ENCODE data around the gene INTS12.

DNA sequence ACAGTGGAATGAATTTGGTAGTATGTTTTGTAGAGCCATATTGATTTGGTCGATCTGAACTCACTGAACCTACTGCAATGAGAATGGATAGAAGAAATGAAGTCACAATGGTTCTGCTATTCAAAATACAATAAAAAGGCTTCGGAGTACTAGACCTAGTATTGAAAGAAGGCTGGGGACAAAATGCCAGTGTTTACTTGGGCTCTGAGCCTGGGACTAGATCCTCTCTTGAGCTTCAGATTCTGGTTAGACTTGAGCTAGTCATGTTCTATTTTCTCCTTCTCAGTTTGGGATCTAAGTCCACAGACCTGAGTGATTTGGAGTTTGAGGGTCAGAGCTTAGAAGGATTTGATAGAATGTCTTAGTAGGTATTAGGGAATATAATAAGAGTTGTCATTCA, 9.9 kb downstream of the INTS12 start:
- TF ChIP-seq, protein P1, sequence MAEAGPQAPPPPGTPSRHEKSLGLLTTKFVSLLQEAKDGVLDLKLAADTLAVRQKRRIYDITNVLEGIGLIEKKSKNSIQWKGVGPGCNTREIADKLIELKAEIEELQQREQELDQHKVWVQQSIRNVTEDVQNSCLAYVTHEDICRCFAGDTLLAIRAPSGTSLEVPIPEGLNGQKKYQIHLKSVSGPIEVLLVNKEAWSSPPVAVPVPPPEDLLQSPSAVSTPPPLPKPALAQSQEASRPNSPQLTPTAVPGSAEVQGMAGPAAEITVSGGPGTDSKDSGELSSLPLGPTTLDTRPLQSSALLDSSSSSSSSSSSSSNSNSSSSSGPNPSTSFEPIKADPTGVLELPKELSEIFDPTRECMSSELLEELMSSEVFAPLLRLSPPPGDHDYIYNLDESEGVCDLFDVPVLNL (IDR thresholded peaks at IDR 0.05; ENCODE audit: low read depth, low read length) = no peak
- TF ChIP-seq RCOR1 (conservative IDR thresholded peaks at IDR 0.05; ENCODE audit: low read depth, low read length) (no peak), RAD21 (IDR thresholded peaks at IDR 0.05; ENCODE audit: insufficient read depth, low read depth, low read length) (no peak), EZH2 (IDR thresholded peaks at IDR 0.05; ENCODE audit: borderline replicate concordance, control insufficient read depth, low read depth, low read length) (no peak), SIN3A (IDR thresholded peaks at IDR 0.05; ENCODE audit: low read depth, low read length) (no peak), HDGF (IDR thresholded peaks at IDR 0.05) (no peak), POLR2A (IDR thresholded peaks at IDR 0.05; ENCODE audit: low read depth, low read length) (no peak)
- TF ChIP-seq, protein P2, sequence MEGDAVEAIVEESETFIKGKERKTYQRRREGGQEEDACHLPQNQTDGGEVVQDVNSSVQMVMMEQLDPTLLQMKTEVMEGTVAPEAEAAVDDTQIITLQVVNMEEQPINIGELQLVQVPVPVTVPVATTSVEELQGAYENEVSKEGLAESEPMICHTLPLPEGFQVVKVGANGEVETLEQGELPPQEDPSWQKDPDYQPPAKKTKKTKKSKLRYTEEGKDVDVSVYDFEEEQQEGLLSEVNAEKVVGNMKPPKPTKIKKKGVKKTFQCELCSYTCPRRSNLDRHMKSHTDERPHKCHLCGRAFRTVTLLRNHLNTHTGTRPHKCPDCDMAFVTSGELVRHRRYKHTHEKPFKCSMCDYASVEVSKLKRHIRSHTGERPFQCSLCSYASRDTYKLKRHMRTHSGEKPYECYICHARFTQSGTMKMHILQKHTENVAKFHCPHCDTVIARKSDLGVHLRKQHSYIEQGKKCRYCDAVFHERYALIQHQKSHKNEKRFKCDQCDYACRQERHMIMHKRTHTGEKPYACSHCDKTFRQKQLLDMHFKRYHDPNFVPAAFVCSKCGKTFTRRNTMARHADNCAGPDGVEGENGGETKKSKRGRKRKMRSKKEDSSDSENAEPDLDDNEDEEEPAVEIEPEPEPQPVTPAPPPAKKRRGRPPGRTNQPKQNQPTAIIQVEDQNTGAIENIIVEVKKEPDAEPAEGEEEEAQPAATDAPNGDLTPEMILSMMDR (IDR thresholded peaks at IDR 0.05 in 2 of 3, conservative IDR thresholded peaks at IDR 0.05 in 1 of 3; ENCODE audit: control insufficient read depth in 2 of 3, extremely low read depth in 1 of 3, insufficient read depth in 1 of 3, low read depth in 3 of 3, low read length in 3 of 3) = no peak
- TF ChIP-seq, protein P3, sequence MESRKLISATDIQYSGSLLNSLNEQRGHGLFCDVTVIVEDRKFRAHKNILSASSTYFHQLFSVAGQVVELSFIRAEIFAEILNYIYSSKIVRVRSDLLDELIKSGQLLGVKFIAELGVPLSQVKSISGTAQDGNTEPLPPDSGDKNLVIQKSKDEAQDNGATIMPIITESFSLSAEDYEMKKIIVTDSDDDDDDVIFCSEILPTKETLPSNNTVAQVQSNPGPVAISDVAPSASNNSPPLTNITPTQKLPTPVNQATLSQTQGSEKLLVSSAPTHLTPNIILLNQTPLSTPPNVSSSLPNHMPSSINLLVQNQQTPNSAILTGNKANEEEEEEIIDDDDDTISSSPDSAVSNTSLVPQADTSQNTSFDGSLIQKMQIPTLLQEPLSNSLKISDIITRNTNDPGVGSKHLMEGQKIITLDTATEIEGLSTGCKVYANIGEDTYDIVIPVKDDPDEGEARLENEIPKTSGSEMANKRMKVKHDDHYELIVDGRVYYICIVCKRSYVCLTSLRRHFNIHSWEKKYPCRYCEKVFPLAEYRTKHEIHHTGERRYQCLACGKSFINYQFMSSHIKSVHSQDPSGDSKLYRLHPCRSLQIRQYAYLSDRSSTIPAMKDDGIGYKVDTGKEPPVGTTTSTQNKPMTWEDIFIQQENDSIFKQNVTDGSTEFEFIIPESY (IDR thresholded peaks at IDR 0.05) = no peak
